ENCODE results near the gene GMIP. TPM values are rescaled to one million over a fixed set of nuclear protein-coding genes. Genes with fewer than 3 reads are reported as not detected.

Gene GMIP
- total and polyA plus RNA-seq, 2 of the 4 experiments (the other 2 are of a cell fraction) = 4.1 to 11.0 TPM

DNA sequence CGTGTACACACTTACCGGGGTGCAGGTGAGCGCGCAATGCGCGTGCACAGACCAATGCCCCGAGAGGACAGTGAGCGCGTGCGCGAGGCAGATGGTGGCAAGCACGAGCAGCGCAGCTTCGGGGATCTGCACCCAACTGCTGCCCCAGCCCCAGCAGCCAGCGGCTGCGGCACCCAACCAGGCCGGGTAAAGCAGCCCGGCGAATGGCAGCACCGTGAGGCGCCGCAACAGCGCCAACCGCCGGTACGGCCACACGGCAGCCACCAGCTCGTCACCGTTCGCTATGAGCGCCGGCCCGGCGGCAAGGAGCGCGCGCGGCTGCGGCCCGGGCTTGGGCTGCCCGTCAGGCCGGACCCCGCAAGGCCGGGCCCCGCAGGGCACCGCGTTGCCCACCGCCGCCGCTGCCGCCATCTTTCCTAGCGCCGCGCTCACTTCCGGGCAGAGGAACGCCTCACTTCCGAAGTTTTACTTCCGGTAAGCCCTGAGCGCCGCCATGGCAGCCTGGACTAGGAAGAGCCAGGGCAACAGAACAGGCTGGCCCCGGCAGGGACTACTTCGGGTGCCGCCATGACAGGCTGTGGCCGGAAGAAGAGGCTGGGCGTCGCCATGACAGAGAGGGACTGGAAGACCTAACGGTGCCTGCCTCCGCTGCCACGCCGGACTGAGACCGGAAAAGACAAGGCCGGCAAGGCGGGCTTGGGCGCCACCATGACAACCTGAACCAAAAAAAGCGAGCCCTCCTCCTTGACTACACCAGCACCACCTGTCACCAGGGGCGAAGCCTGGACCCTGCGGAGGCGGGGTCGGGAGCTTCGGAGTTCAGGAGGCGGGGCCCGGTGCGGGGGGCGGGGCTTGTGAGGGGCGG, 20.0 kb upstream of the GMIP start, which contains the start of gene ATP13A1:
ATP13A1 (minus strand) TSS at position 421 of the 865 bp plus-strand sequence; CDS start at position 411, 10 bp downstream.
- in situ Hi-C loops (cut with MboI; ENCODE audit: low sequenced_read_pairs) = no loop called here
- CTCF ChIA-PET = interaction anchor here (0.5 kb wide), 1 partner anchor 154 kb away, joined by 3 read pairs; no protein-coding TSS in a partner anchor

More for the DNA sequence above, 20.0 kb upstream of the GMIP start, which contains the start of gene ATP13A1:
- peak within 1 kb of the TSS; percentile 92 for H2BK120ac ChIP-seq (ENCODE audit: low read depth, low read length)
- peak within 1 kb of the TSS; percentile 95 for H4K91ac ChIP-seq (ENCODE audit: insufficient read depth, low read depth, low read length)
- peak within 1 kb of the TSS; percentile 83 for H3K14ac ChIP-seq (replicated peaks; ENCODE audit: low read depth, low read length)
- peak within 1 kb of the TSS; percentile 91 for H4K5ac ChIP-seq (ENCODE audit: low read depth, low read length)
- H3K18ac ChIP-seq (ENCODE audit: low read depth, low read length) = peak within 1 kb of the TSS; percentile 85
- H2BK15ac ChIP-seq (ENCODE audit: low read depth, low read length) = peak within 1 kb of the TSS; percentile 59; the same call in 1 of the 3 replicates
- H2AFZ ChIP-seq (replicated peaks; ENCODE audit: low read length, poor library complexity) = peak within 1 kb of the TSS; percentile 90
- peak within 1 kb of the TSS; percentile 93 for H3K27ac ChIP-seq (ENCODE audit: insufficient read depth, low read length)
- H3K23ac ChIP-seq (ENCODE audit: low read depth, low read length) = peak within 1 kb of the TSS; percentile 80
- TF ChIP-seq MXI1 (IDR thresholded peaks at IDR 0.05; ENCODE audit: borderline replicate concordance, low read depth, low read length) (0 out of 2 replicates have a peak, but pooled peaks have one; percentile 49), FOS (IDR thresholded peaks at IDR 0.05; ENCODE audit: low read depth, low read length) (no peak), MAFK (IDR thresholded peaks at IDR 0.05; ENCODE audit: low read depth, low read length) (no peak), RCOR1 (IDR thresholded peaks at IDR 0.05; ENCODE audit: insufficient replicate concordance, low read length) (no peak), POLR2A (IDR thresholded peaks at IDR 0.05; ENCODE audit: low read depth, low read length) (peak; percentile 76), MAZ (IDR thresholded peaks at IDR 0.05; ENCODE audit: borderline replicate concordance, low read depth, low read length) (0 out of 2 replicates have a peak, but pooled peaks have one; percentile 19)
- TF ChIP-seq, protein P1, sequence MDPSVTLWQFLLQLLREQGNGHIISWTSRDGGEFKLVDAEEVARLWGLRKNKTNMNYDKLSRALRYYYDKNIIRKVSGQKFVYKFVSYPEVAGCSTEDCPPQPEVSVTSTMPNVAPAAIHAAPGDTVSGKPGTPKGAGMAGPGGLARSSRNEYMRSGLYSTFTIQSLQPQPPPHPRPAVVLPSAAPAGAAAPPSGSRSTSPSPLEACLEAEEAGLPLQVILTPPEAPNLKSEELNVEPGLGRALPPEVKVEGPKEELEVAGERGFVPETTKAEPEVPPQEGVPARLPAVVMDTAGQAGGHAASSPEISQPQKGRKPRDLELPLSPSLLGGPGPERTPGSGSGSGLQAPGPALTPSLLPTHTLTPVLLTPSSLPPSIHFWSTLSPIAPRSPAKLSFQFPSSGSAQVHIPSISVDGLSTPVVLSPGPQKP (IDR thresholded peaks at IDR 0.05; ENCODE audit: borderline replicate concordance, low read depth, low read length) = 0 out of 2 replicates have a peak, but pooled peaks have one; percentile 9
- H3K27me3 ChIP-seq (ENCODE audit: control insufficient read depth, insufficient read depth, low read length) = no peaks in the 10 kb centered on the region
- TSS peak; percentile 32 for BruUV-seq (replicated peaks)
- peaks cover 16% of the 10 kb centered on the region for H3K36me3 ChIP-seq (ENCODE audit: control insufficient read depth, insufficient read depth, low read length)
- H3K4ac ChIP-seq (ENCODE audit: low read depth, low read length) = peak within 1 kb of the TSS; percentile 81
- peak within 1 kb of the TSS; percentile 82 to 95 for H4K8ac ChIP-seq (ENCODE audit: low read depth in 2 of 2, low read length in 2 of 2)
- H4K20me1 ChIP-seq (ENCODE audit: insufficient read depth, low read length) = peaks cover 37% of the 10 kb centered on the region
- ATAC-seq (ENCODE audit: low read depth) (peak; percentile 95), DNase-seq (peak; percentile 97)
- peak within 1 kb of the TSS; percentile 60; the same call in 1 of the 2 replicates for H3K56ac ChIP-seq (ENCODE audit: extremely low read depth, insufficient read depth, low read length)
- POLR2A ChIA-PET (ENCODE audit: unreplicated experiment) = interaction anchor here (1.0 kb wide), 1 partner anchor 158 kb away, joined by 10 read pairs; the partner anchor contains the start of gene ZNF506
- peak within 1 kb of the TSS; percentile 76 for H2AK9ac ChIP-seq (replicated peaks; ENCODE audit: low read depth, low read length, poor library complexity)
- intact Hi-C loops (cut with micrococcal nuclease) (loop anchor here (2.0 kb wide), 1 partner anchor 113 kb away; no protein-coding TSS in a partner anchor), dilution Hi-C loops (cut with HindIII; ENCODE audit: low sequenced_read_pairs, unreplicated experiment) (no loop called here)
- peak within 1 kb of the TSS; percentile 78 for H3K4me3 ChIP-seq (ENCODE audit: insufficient read depth, low read depth, low read length)
- H2BK20ac ChIP-seq (ENCODE audit: low read depth, low read length) = 0 out of 2 replicates have a peak within 1 kb of the TSS, but pooled peaks have one; percentile 36
- peak within 1 kb of the TSS; percentile 88 for H2AK5ac ChIP-seq (ENCODE audit: low read depth, low read length)
- H2BK5ac ChIP-seq (ENCODE audit: low read depth, low read length, poor library complexity, severe bottlenecking) = peak within 1 kb of the TSS; percentile 89
- no peaks in the 10 kb centered on the region for H3K9me3 ChIP-seq (ENCODE audit: control insufficient read depth, insufficient read depth, low read length)
- peaks cover 23% of the 10 kb centered on the region for H3K9me1 ChIP-seq (ENCODE audit: insufficient read depth, low read length)
- WGBS, 2 experiments (ENCODE audit: extremely low coverage in 2 of 2, insufficient read length in 1 of 2) = 0% methylated on average over 38 of the region's 85 CpGs; no CpG with 5 or more reads in 1 of the 2 experiments
- peak within 1 kb of the TSS; percentile 92 for H3K4me2 ChIP-seq (ENCODE audit: low read depth, low read length)
- H3K4me1 ChIP-seq (ENCODE audit: control insufficient read depth, insufficient read depth, low read length) = peaks cover 9% of the 10 kb centered on the region; the same call in 1 of the 2 replicates
- H3K9ac ChIP-seq (ENCODE audit: low read depth, low read length) = peak within 1 kb of the TSS; percentile 72
- peaks cover 20 to 39% of the 10 kb centered on the region in 2 experiments for H3K79me1 ChIP-seq (ENCODE audit: low read depth in 1 of 2, low read length in 2 of 2)
